H9 (cell line): ENCODE data around the gene RADIL. TPM values are rescaled to one million over a fixed set of nuclear protein-coding genes. Genes with fewer than 3 reads are reported as not detected.

Source experiments
- DNase-seq: peaks from one replicate; pipeline ENCODE4 v3.0.0-alpha.2; 2017
- H2AFZ ChIP-seq: one replicate; pipeline ENCODE4 v1.6.1; 2013; ENCODE audit warnings: mild to moderate bottlenecking, low read length, control low read depth, moderate library complexity
- H2AK5ac ChIP-seq: 2 replicates; pipeline ENCODE4 v1.6.1; 2013; ENCODE audit warnings: low read length, control low read depth, mixed read lengths; ENCODE audit not compliant: insufficient read length
- H2BK120ac ChIP-seq: one replicate; pipeline ENCODE4 v1.6.1; 2013; ENCODE audit warnings: low read depth, mild to moderate bottlenecking, low read length, control low read depth, inconsistent platforms; ENCODE audit not compliant: poor library complexity, severe bottlenecking
- H2BK12ac ChIP-seq: 2 replicates; pipeline ENCODE4 v1.6.1; 2013; ENCODE audit warnings: low read length, control low read depth, mixed read lengths, low read depth; ENCODE audit not compliant: insufficient read length
- H2BK15ac ChIP-seq: 2 replicates; pipeline ENCODE4 v1.6.1; 2013; ENCODE audit warnings: low read depth, low read length, control low read depth
- H2BK20ac ChIP-seq: one replicate; pipeline ENCODE4 v1.6.1; 2013; ENCODE audit warnings: low read depth, mild to moderate bottlenecking, low read length, control low read depth, inconsistent platforms; ENCODE audit not compliant: poor library complexity, severe bottlenecking
- H2BK5ac ChIP-seq: 2 replicates; pipeline ENCODE4 v1.6.1; 2013; ENCODE audit warnings: low read length, control low read depth, mixed read lengths; ENCODE audit not compliant: insufficient read length
- H3K14ac ChIP-seq: 2 replicates; pipeline ENCODE4 v1.6.1; 2013; ENCODE audit warnings: low read length, control low read depth; ENCODE audit not compliant: insufficient read depth
- H3K18ac ChIP-seq: 2 replicates; pipeline ENCODE4 v1.6.1; 2013; ENCODE audit warnings: low read depth, mild to moderate bottlenecking, mixed read lengths, low read length, control low read depth; ENCODE audit not compliant: insufficient read length
- H3K23ac ChIP-seq: 2 replicates; pipeline ENCODE4 v1.6.1; 2013; ENCODE audit warnings: low read length, control low read depth, mixed read lengths, low read depth; ENCODE audit not compliant: insufficient read length
- H3K23me2 ChIP-seq: 2 replicates; pipeline ENCODE4 v1.6.1; 2013; ENCODE audit warnings: low read depth, mild to moderate bottlenecking, mixed read lengths, low read length, control low read depth; ENCODE audit not compliant: insufficient read length, poor library complexity, severe bottlenecking
- H3K27ac ChIP-seq: 2 replicates; pipeline ENCODE4 v1.5.1; 2013; ENCODE audit warnings: low read length, control low read depth, mixed read lengths, low read depth; ENCODE audit not compliant: insufficient read length
- H3K27me3 ChIP-seq: 2 replicates; pipeline ENCODE4 v1.6.1; 2013; ENCODE audit warnings: low read length, control low read depth, inconsistent platforms; ENCODE audit not compliant: insufficient read depth
- H3K4ac ChIP-seq: 2 replicates; pipeline ENCODE4 v1.6.1; 2013; ENCODE audit warnings: low read depth, mild to moderate bottlenecking, control low read depth, inconsistent platforms, low read length, moderate library complexity
- H3K4me1 ChIP-seq: 2 replicates; pipeline ENCODE4 v1.6.1; 2013; ENCODE audit warnings: low read length, control low read depth, inconsistent platforms; ENCODE audit not compliant: insufficient read depth
- H3K4me2 ChIP-seq: 2 replicates; pipeline ENCODE4 v1.6.1; 2013; ENCODE audit warnings: low read length, control low read depth, mixed read lengths; ENCODE audit not compliant: insufficient read length, insufficient read depth
- H3K56ac ChIP-seq: 2 replicates; pipeline ENCODE4 v1.6.1; 2013; ENCODE audit warnings: low read depth, mild to moderate bottlenecking, mixed read lengths, low read length, control low read depth; ENCODE audit not compliant: insufficient read length
- H3K79me1 ChIP-seq: 2 replicates; pipeline ENCODE4 v1.6.1; 2013; ENCODE audit warnings: low read depth, mild to moderate bottlenecking, moderate library complexity, low read length, control low read depth, inconsistent platforms; ENCODE audit not compliant: insufficient read depth, poor library complexity, severe bottlenecking
- H3K79me2 ChIP-seq: 2 replicates; pipeline ENCODE4 v1.6.1; 2013; ENCODE audit warnings: low read length, control low read depth, inconsistent platforms; ENCODE audit not compliant: insufficient read depth
- H3K9ac ChIP-seq: 2 replicates; pipeline ENCODE4 v1.6.1; 2013; ENCODE audit warnings: low read length, control low read depth, mixed read lengths; ENCODE audit not compliant: insufficient read length; ENCODE audit errors: extremely low read depth
- H3K9me3 ChIP-seq: one replicate; pipeline ENCODE4 v1.6.1; 2013; ENCODE audit warnings: low read depth, low read length, inconsistent platforms; ENCODE audit not compliant: control insufficient read depth
- H3T11ph ChIP-seq: one replicate; pipeline ENCODE4 v1.6.1; 2013; ENCODE audit warnings: mild to moderate bottlenecking, low read length, control low read depth, inconsistent platforms
- H4K20me1 ChIP-seq: one replicate; pipeline ENCODE4 v1.6.1; 2013; ENCODE audit not compliant: control insufficient read depth, insufficient read length, insufficient read depth
- H4K5ac ChIP-seq: 2 replicates; pipeline ENCODE4 v1.6.1; 2013; ENCODE audit warnings: low read depth, mild to moderate bottlenecking, mixed read lengths, low read length, control low read depth; ENCODE audit not compliant: insufficient read length
- H4K8ac ChIP-seq: replicated peaks from 2 replicates; pipeline ENCODE4 v1.6.1; 2013; ENCODE audit warnings: low read length, control low read depth, mixed read lengths, low read depth; ENCODE audit not compliant: insufficient read length
- H4K91ac ChIP-seq: 2 replicates; pipeline ENCODE4 v1.6.1; 2013; ENCODE audit warnings: low read depth, mild to moderate bottlenecking, moderate library complexity, mixed read lengths, low read length, control low read depth; ENCODE audit not compliant: insufficient read length
- H3K27ac Mint-ChIP-seq, 3 experiments: 2 replicates in 2 of 3; 3 replicates in 1 of 3; pipeline ENCODE4 v1.8.0; 2020 to 2021; ENCODE audit warnings: mixed read lengths in 3 of 3, mild to moderate bottlenecking in 1 of 3, moderate library complexity in 1 of 3
- H3K27me3 Mint-ChIP-seq: 2 replicates; pipeline ENCODE4 v1.8.0; 2021; ENCODE audit warnings: low read depth, mild to moderate bottlenecking, moderate library complexity, mixed read lengths
- H3K36me3 Mint-ChIP-seq, 3 experiments: 2 replicates in 2 of 3; 3 replicates in 1 of 3; pipeline ENCODE4 v1.8.0; 2020 to 2021; ENCODE audit warnings: low read depth in 3 of 3, mixed read lengths in 3 of 3; ENCODE audit not compliant: insufficient read depth in 1 of 3
- H3K4me1 Mint-ChIP-seq, 2 experiments: 2 replicates each; pipeline ENCODE4 v1.8.0; 2020; ENCODE audit warnings: mixed read lengths in 2 of 2
- H3K4me3 Mint-ChIP-seq, 2 experiments: 2 replicates in 1 of 2; 3 replicates in 1 of 2; pipeline ENCODE4 v1.8.0; 2020 to 2021; ENCODE audit warnings: mild to moderate bottlenecking in 2 of 2, mixed read lengths in 2 of 2, moderate library complexity in 1 of 2
- H3K9me3 Mint-ChIP-seq, 2 experiments: 2 replicates in 1 of 2; 3 replicates in 1 of 2; pipeline ENCODE4 v1.8.0; 2020; ENCODE audit warnings: mild to moderate bottlenecking in 2 of 2, mixed read lengths in 2 of 2, moderate library complexity in 1 of 2
- WGBS: extraction: QIAGEN DNeasy Blood & Tissue Kit; methylation state at CpG from one replicate; pipeline ENCODE4 v1.1.7; 2013; ENCODE audit warnings: missing lambda C conversion rate, low lambda C conversion rate, mixed read lengths; ENCODE audit not compliant: insufficient read length; ENCODE audit errors: extremely low coverage; 5-methylcytosine and 5-hydroxymethylcytosine counted together
- total RNA-seq: library from RNA; stranded (reverse); gene quantifications from 2 replicates; pipeline ENCODE4 v1.2.1, GENCODE V29; 2021
- TF ChIP-seq, protein P1 (sequence below): fragments of 200-600 bp; sonication (generic); conservative IDR thresholded peaks from 3 replicates; pipeline ENCODE4 v1.8.0; 2021; ENCODE audit warnings: antibody characterized with exemption, mild to moderate bottlenecking

The RADIL gene
- total RNA-seq, 1 experiment from 2014 or later, result 4.7 TPM

DNA sequence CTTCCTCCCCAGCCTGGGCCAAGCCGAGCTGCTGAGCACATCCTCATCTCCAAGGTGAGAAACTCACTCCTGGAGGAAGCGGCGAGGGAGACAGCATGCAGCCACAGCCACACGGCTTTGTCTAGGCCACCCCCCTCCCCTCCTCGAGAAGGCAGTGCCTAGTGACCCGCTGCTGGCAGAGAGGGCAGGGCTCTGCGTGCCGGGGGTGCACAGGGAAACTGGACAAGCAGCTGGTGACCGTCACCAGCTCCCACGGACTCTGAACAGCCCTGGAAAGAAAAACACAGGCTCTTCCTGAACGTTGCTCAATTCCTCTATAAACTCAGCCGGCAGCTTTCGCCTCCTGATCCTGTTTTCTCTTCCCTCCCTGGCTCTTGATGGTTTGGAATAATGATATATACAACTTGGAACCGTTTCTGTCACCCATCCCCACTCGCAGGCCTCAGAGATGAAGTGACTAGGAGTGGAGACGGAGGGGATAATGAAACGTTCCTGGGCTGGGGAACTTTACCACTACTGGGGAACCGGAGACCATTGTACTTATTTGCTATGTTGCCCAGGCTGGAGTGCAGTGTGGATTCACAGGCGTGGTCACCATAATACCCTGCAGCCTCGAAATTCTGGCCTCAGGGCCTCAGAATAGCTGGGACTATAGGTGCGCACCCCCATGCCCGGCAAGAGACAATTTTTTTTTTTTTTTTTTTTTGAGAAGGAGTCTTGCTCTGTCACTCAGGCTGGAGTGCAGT lies 41.0 kb downstream of the RADIL start:
- DNase-seq, result no peak
- H3K56ac ChIP-seq, result no peak overlapping the region
- H3K79me2 ChIP-seq, result no peaks in the 10 kb centered on the region
- no peaks in the 10 kb centered on the region for H4K20me1 ChIP-seq
- no peak overlapping the region for H2AFZ ChIP-seq
- H2AK5ac ChIP-seq, result no peak overlapping the region
- no peak overlapping the region; a peak in 2 of 7 replicates for H3K27ac Mint-ChIP-seq
- no peak overlapping the region for H2BK15ac ChIP-seq
- no peaks in the 10 kb centered on the region for H3K36me3 Mint-ChIP-seq
- no peaks in the 10 kb centered on the region for H3K9me3 ChIP-seq
- no peak overlapping the region for H2BK5ac ChIP-seq
- H3K4ac ChIP-seq, result no peak overlapping the region
- H4K91ac ChIP-seq, result no peak overlapping the region
- no peaks in the 10 kb centered on the region for H3K9me3 Mint-ChIP-seq
- no peak overlapping the region for H2BK12ac ChIP-seq
- H4K8ac ChIP-seq, result no peak overlapping the region
- H3K4me1 Mint-ChIP-seq, result peaks cover 0 to 9% of the 10 kb centered on the region in 2 experiments; a peak in 3 of 4 replicates
- TF ChIP-seq, protein P1, sequence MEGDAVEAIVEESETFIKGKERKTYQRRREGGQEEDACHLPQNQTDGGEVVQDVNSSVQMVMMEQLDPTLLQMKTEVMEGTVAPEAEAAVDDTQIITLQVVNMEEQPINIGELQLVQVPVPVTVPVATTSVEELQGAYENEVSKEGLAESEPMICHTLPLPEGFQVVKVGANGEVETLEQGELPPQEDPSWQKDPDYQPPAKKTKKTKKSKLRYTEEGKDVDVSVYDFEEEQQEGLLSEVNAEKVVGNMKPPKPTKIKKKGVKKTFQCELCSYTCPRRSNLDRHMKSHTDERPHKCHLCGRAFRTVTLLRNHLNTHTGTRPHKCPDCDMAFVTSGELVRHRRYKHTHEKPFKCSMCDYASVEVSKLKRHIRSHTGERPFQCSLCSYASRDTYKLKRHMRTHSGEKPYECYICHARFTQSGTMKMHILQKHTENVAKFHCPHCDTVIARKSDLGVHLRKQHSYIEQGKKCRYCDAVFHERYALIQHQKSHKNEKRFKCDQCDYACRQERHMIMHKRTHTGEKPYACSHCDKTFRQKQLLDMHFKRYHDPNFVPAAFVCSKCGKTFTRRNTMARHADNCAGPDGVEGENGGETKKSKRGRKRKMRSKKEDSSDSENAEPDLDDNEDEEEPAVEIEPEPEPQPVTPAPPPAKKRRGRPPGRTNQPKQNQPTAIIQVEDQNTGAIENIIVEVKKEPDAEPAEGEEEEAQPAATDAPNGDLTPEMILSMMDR, result no peak
- H3K14ac ChIP-seq, result peak overlapping the region; percentile 56; the same call in 1 of the 2 replicates
- H3K4me1 ChIP-seq, result no peaks in the 10 kb centered on the region
- H3K4me2 ChIP-seq, result no peak overlapping the region
- H3K23me2 ChIP-seq, result no peaks in the 10 kb centered on the region
- no peak overlapping the region for H2BK20ac ChIP-seq
- H3K27me3 ChIP-seq, result no peaks in the 10 kb centered on the region
- H3K27ac ChIP-seq, result no peak overlapping the region
- no peak overlapping the region for H3K23ac ChIP-seq
- no CpG with 5 or more reads among the region's 22 CpGs for WGBS
- no peaks in the 10 kb centered on the region for H3K79me1 ChIP-seq
- no peak overlapping the region for H2BK120ac ChIP-seq
- H3K27me3 Mint-ChIP-seq, result peaks cover 2% of the 10 kb centered on the region
- no peak overlapping the region; a peak in 1 of 5 replicates for H3K4me3 Mint-ChIP-seq
- H3K18ac ChIP-seq, result no peak overlapping the region
- H4K5ac ChIP-seq, result no peak overlapping the region
- no peak overlapping the region for H3T11ph ChIP-seq
- no peak overlapping the region for H3K9ac ChIP-seq
